ENCODE measurements around the gene IRF2BPL.

DNA sequence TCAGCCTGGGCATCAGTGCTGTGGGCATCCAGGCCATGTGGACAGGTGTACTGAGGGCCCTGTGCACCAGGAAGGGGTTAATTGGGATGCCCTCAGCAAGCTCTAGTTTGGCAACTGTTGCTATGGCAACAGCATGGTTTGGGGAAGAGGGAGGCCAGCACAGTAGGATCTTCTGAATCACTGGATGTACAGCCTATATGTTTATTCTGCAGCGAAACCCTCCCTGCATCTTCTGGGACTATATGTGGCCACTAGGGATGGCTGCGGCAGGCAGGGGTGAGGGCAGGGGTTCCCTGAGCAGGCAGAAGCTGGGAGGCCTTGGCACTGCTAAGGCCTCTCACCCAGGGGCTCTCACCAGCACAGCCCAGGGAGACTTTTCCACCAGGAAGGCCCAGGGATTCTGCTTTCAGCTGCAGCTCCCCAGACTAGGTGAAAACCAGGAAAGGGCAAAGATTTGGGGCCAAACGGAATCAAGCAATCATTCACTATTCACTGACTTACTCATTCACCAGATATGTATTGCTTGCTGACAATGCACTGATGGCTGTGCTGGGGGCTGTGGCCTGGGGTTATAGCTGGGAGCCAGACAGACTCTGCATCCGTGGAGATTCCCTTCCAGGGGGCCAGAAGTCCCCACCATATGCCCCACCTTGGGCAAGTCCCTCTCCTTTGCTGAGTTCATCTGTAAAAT lies 42.8 kb downstream of the IRF2BPL start:
- TF ChIP-seq, protein P1, sequence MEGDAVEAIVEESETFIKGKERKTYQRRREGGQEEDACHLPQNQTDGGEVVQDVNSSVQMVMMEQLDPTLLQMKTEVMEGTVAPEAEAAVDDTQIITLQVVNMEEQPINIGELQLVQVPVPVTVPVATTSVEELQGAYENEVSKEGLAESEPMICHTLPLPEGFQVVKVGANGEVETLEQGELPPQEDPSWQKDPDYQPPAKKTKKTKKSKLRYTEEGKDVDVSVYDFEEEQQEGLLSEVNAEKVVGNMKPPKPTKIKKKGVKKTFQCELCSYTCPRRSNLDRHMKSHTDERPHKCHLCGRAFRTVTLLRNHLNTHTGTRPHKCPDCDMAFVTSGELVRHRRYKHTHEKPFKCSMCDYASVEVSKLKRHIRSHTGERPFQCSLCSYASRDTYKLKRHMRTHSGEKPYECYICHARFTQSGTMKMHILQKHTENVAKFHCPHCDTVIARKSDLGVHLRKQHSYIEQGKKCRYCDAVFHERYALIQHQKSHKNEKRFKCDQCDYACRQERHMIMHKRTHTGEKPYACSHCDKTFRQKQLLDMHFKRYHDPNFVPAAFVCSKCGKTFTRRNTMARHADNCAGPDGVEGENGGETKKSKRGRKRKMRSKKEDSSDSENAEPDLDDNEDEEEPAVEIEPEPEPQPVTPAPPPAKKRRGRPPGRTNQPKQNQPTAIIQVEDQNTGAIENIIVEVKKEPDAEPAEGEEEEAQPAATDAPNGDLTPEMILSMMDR (IDR thresholded peaks at IDR 0.05) = no peak
- no peak for TF ChIP-seq EZH2 (IDR thresholded peaks at IDR 0.05)
